Osteoblast (primary cell): ENCODE measurements around the gene BTG3. TPM values are rescaled to one million over a fixed set of nuclear protein-coding genes. Genes with fewer than 3 reads are reported as not detected.

Source experiments
- DNase-seq: peaks from one replicate; pipeline ENCODE4 v3.0.0; 2011; ENCODE audit warnings: low spot score, mixed read lengths; ENCODE audit not compliant: insufficient read length; ENCODE audit errors: missing footprints
- H2AFZ ChIP-seq: 2 replicates; pipeline ENCODE4 v1.6.0; 2011; ENCODE audit warnings: mild to moderate bottlenecking, low read length
- H3K27ac ChIP-seq: 2 replicates; pipeline ENCODE4 v1.5.1; 2011; ENCODE audit warnings: mild to moderate bottlenecking, low read depth, low read length, moderate library complexity
- H3K27me3 ChIP-seq: 2 replicates; pipeline ENCODE4 v1.6.0; 2012; ENCODE audit warnings: mild to moderate bottlenecking, control low read depth, inconsistent platforms, low read length, moderate library complexity; ENCODE audit not compliant: insufficient read depth
- H3K36me3 ChIP-seq: 2 replicates; pipeline ENCODE4 v1.5.1; 2011; ENCODE audit warnings: mild to moderate bottlenecking, low read length, control low read depth, moderate library complexity; ENCODE audit not compliant: insufficient read depth
- H3K4me1 ChIP-seq: 2 replicates; pipeline ENCODE4 v1.5.1; 2011; ENCODE audit warnings: mild to moderate bottlenecking, low read length, control low read depth, moderate library complexity; ENCODE audit not compliant: insufficient read depth
- H3K4me2 ChIP-seq: 2 replicates; pipeline ENCODE4 v1.6.0; 2011; ENCODE audit warnings: mild to moderate bottlenecking, low read length; ENCODE audit not compliant: insufficient read depth
- H3K4me3 ChIP-seq: fragments of 200-600 bp; sonication (generic); 3 replicates; pipeline ENCODE4 v1.5.1; 2012; ENCODE audit warnings: mild to moderate bottlenecking, low read length, inconsistent platforms; ENCODE audit not compliant: insufficient read depth
- H3K79me2 ChIP-seq: 2 replicates; pipeline ENCODE4 v1.6.0; 2012; ENCODE audit warnings: mild to moderate bottlenecking, low read length, control low read depth, inconsistent platforms; ENCODE audit not compliant: insufficient read depth
- H3K9me3 ChIP-seq: 2 replicates; pipeline ENCODE4 v1.5.1; 2011; ENCODE audit warnings: low read depth, low read length, control low read depth
- H4K20me1 ChIP-seq: 2 replicates; pipeline ENCODE4 v1.6.0; 2012; ENCODE audit warnings: mild to moderate bottlenecking, low read length, control low read depth; ENCODE audit not compliant: insufficient read depth
- CTCF ChIP-seq: IDR thresholded peaks from 2 replicates; pipeline ENCODE4 v1.5.1; 2011; ENCODE audit warnings: mild to moderate bottlenecking, low read depth, low read length, moderate library complexity; ENCODE audit errors: extremely low read depth
- total RNA-seq: library from RNA; depleted of rRNA; stranded (reverse); fragments of >200 nt; gene quantifications from 2 replicates; pipeline ENCODE4 v1.2.3, GENCODE V29; 2012

BTG3 gene
- total RNA-seq, 1 donor: 22.4 TPM

DNA sequence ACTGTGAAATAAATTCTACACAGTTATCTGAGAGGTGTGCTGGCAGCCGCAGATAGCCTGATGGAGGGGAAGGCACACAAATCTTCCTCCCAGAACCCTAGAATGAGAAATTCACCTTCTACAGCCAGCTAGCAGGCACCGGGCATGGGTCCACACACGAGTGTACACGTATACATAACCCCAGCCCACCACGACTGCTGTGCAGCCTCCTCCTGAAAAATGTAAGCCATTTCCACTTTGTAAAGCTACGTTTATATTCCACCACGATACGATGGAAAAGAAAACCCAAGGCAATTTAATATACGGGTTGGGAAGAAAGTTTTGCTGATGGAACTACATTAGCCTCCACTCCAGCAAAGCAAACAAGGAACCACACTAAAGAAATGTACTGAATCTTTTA, 1.8 kb downstream of the BTG3 start:
- H3K27me3 ChIP-seq: no peaks in the 10 kb centered on the region

GRCh38 chr21:17609681-17610080, 3.0 kb downstream of the BTG3 start:
- peak overlapping the region; percentile 97 for H3K27ac ChIP-seq
- H3K4me2 ChIP-seq: peak overlapping the region; percentile 94
- H3K4me1 ChIP-seq: peaks cover 26% of the 10 kb centered on the region
- no peaks in the 10 kb centered on the region for H3K9me3 ChIP-seq
- no peak overlapping the region for H3K4me3 ChIP-seq
- no peaks in the 10 kb centered on the region for H4K20me1 ChIP-seq
- no peak for TF ChIP-seq CTCF
- H3K27me3 ChIP-seq: no peaks in the 10 kb centered on the region
- H2AFZ ChIP-seq: no peak overlapping the region
- peaks cover 67% of the 10 kb centered on the region for H3K79me2 ChIP-seq
- H3K36me3 ChIP-seq: peaks cover 17% of the 10 kb centered on the region
- DNase-seq: no peak

More for the DNA sequence above, 1.8 kb downstream of the BTG3 start:
- Histone ChIP-seq H3K4me1 (peaks cover 26% of the 10 kb centered on the region), H3K79me2 (peaks cover 58% of the 10 kb centered on the region), H4K20me1 (no peaks in the 10 kb centered on the region), H2AFZ (peak overlapping the region; percentile 84), H3K36me3 (peaks cover 10% of the 10 kb centered on the region), H3K4me2 (peak overlapping the region; percentile 94), H3K9me3 (no peaks in the 10 kb centered on the region), H3K27ac (peak overlapping the region; percentile 97), H3K4me3 (peak overlapping the region; percentile 81)
- no peak for TF ChIP-seq CTCF
- peak; percentile 75 for DNase-seq

GRCh38 chr21:17607684-17608083, 5.0 kb downstream of the BTG3 start:
- H3K27ac ChIP-seq: peak overlapping the region; percentile 34

DNA sequence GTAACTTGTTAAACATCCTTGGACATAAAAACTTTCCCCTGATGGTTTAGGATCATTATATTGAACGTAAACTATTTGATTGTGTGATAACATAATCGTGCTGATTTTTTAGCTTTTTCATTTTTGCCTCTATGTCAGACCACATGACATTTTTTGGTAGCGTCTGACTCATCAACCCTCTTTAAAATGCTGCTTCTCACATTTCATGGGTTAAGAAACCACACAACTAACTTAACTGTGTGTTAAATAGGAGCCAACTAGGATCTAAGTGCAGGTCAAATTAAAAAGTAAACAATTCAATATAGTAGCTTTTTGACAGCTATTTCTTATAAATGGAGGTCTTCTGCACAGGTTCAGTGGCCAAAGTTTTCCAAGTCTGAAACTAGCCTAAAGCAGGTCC, 9.8 kb downstream of the BTG3 start:
- Histone ChIP-seq H3K4me2 (peak overlapping the region; percentile 20), H4K20me1 (no peaks in the 10 kb centered on the region), H3K9me3 (no peaks in the 10 kb centered on the region), H3K27me3 (no peaks in the 10 kb centered on the region), H3K4me3 (no peak overlapping the region), H2AFZ (no peak overlapping the region), H3K79me2 (peaks cover 48% of the 10 kb centered on the region), H3K27ac (peak overlapping the region; percentile 7), H3K36me3 (peaks cover 40% of the 10 kb centered on the region), H3K4me1 (peaks cover 20% of the 10 kb centered on the region)
- no peak for TF ChIP-seq CTCF
- DNase-seq: no peak

More at GRCh38 chr21:17607684-17608083, 5.0 kb downstream of the BTG3 start:
- Histone ChIP-seq H3K36me3 (peaks cover 26% of the 10 kb centered on the region), H3K4me2 (no peak overlapping the region), H4K20me1 (no peaks in the 10 kb centered on the region), H2AFZ (peak overlapping the region; percentile 13), H3K9me3 (no peaks in the 10 kb centered on the region), H3K4me3 (no peak overlapping the region), H3K27me3 (no peaks in the 10 kb centered on the region), H3K79me2 (peaks cover 78% of the 10 kb centered on the region), H3K4me1 (peaks cover 31% of the 10 kb centered on the region)
- TF ChIP-seq CTCF: no peak
- peak; percentile 2 for DNase-seq
